Large intestine (tissue), 12 donors: ENCODE measurements around the gene LIPJ. TPM values are rescaled to one million over a fixed set of nuclear protein-coding genes. Genes with fewer than 3 reads are reported as not detected.

Experiments
- DNase-seq, 2 donors: peaks; one replicate each; pipeline versions ENCODE4 v3.0.0 to v3.0.0-alpha.2; 2013
- H3K27ac ChIP-seq: one replicate; pipeline ENCODE4 v1.5.1; 2013; ENCODE audit warnings: low read length
- H3K27me3 ChIP-seq: 2 replicates; pipeline ENCODE4 v1.6.1; 2013; ENCODE audit warnings: low read length; ENCODE audit not compliant: control insufficient read depth, insufficient read depth
- H3K36me3 ChIP-seq: 2 replicates; pipeline ENCODE4 v1.6.1; 2013; ENCODE audit warnings: low read length; ENCODE audit not compliant: control insufficient read depth, insufficient read depth
- H3K4me1 ChIP-seq: one replicate; pipeline ENCODE4 v1.6.1; 2013; ENCODE audit warnings: low read length; ENCODE audit not compliant: control insufficient read depth, insufficient read depth
- H3K4me3 ChIP-seq: one replicate; pipeline ENCODE4 v1.5.1; 2013; ENCODE audit warnings: low read length
- H3K9me3 ChIP-seq: one replicate; pipeline ENCODE4 v1.6.1; 2013; ENCODE audit warnings: mild to moderate bottlenecking, low read depth, low read length, moderate library complexity; ENCODE audit not compliant: control insufficient read depth
- WGBS: methylation state at CpG from one replicate; pipeline ENCODE4 v1.1.5; 2013; ENCODE audit warnings: low lambda C conversion rate; ENCODE audit not compliant: insufficient coverage; 5-methylcytosine and 5-hydroxymethylcytosine counted together
- long read RNA-seq, 11 donors: transcript quantifications; one replicate each; lab custom pipeline, GENCODE V29; 2026
- polyA plus RNA-seq: library from polyadenylated mRNA; unstranded; fragments of 120-200 nt; gene quantifications from one replicate; pipeline ENCODE4 v1.2.1, GENCODE V29; 2013

LIPJ gene
- polyA plus RNA-seq = 0.10 TPM
- long read RNA-seq, donor 1 = 0 reads
- long read RNA-seq, donor 2 = 0 reads
- long read RNA-seq, donor 3 = 0 reads
- long read RNA-seq, donor 4 = 0 reads
- long read RNA-seq, donor 5 = 0 reads
- long read RNA-seq, donor 6 = 0 reads
- long read RNA-seq, donor 7 = 0 reads
- long read RNA-seq, donor 8 = 0 reads
- long read RNA-seq, donor 9 = 0 reads
- long read RNA-seq, donor 10 = 0 reads
- long read RNA-seq, donor 11 = 0 reads

DNA sequence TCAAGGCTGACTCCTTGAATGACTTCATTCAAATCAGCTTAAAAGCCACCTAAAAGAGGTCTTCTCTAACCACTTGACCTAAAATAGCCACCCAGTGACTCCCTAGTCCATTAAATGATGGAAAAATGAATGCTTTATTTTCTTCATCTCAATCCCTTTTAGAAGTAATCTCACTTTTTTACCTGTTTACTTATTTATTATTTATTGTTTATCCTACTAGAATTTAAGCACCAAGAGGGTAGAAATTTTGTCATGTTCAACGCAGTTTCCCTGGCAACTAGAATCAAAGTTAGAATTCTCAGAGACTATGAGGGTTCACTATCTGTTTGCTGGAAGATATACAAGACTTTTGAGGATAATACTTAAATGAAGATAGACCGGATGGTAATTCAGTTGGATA is at the start of gene LIPJ:
LIPJ (plus strand) TSS at position 301 of the 400 bp plus-strand sequence. CDS start 3,926 bp downstream, outside the sequence.
- no peak within 1 kb of the TSS for H3K27ac ChIP-seq
- DNase-seq = no peak
- H3K27me3 ChIP-seq = no peaks in the 10 kb centered on the region
- 100% methylated on average over 1 of the region's 2 CpGs for WGBS
- H3K36me3 ChIP-seq = no peaks in the 10 kb centered on the region
- peaks cover 5% of the 10 kb centered on the region for H3K9me3 ChIP-seq
- no peak within 1 kb of the TSS for H3K4me3 ChIP-seq
- H3K4me1 ChIP-seq = no peaks in the 10 kb centered on the region

DNA sequence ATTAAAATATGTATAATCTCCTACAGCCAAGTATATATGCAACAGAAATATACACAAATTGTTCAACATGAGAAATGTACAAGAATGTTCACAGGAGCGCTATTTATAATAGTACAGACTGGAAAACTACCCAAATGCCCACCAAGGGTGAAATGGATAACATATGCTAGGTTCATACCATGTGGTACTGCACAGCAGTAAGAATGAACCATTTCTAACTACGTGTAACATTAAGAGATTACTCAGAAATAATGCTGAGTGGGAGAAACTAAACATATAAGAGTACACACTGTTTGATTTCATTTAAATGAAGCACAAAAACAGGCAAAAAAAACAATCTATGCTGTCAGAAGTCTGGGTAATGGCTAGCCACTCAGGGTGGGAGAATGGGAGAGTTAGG is 49.2 kb upstream of the LIPJ start:
- no peaks in the 10 kb centered on the region for H3K27me3 ChIP-seq
- no peak overlapping the region for H3K27ac ChIP-seq
- no peak for DNase-seq
- H3K4me1 ChIP-seq = no peaks in the 10 kb centered on the region
- H3K9me3 ChIP-seq = no peaks in the 10 kb centered on the region
- WGBS = 80% methylated on average over 2 of the region's 2 CpGs
- no peak overlapping the region for H3K4me3 ChIP-seq
- H3K36me3 ChIP-seq = no peaks in the 10 kb centered on the region

GRCh38 chr10:88538048-88538447 is 48.5 kb upstream of the LIPJ start:
- Histone ChIP-seq H3K9me3 (no peaks in the 10 kb centered on the region), H3K36me3 (no peaks in the 10 kb centered on the region), H3K27me3 (no peaks in the 10 kb centered on the region), H3K27ac (no peak overlapping the region), H3K4me3 (no peak overlapping the region), H3K4me1 (no peaks in the 10 kb centered on the region)
- no peak for DNase-seq
- 39% methylated on average over 2 of the region's 2 CpGs for WGBS

- H3K4me1 ChIP-seq = no peaks in the 10 kb centered on the region
- DNase-seq = no peak
Observed at GRCh38 chr10:88540351-88540750, 46.2 kb upstream of the LIPJ start.

GRCh38 chr10:88541116-88541626 is 45.4 kb upstream of the LIPJ start:
- no peaks in the 10 kb centered on the region for H3K36me3 ChIP-seq
- H3K27me3 ChIP-seq = no peaks in the 10 kb centered on the region
- no peaks in the 10 kb centered on the region for H3K4me1 ChIP-seq
- no peak for DNase-seq
- H3K9me3 ChIP-seq = no peaks in the 10 kb centered on the region
- no peak overlapping the region for H3K27ac ChIP-seq
- H3K4me3 ChIP-seq = no peak overlapping the region
- 65% methylated on average over 4 of the region's 5 CpGs for WGBS

More at GRCh38 chr10:88540351-88540750, 46.2 kb upstream of the LIPJ start:
- Histone ChIP-seq H3K27me3 (no peaks in the 10 kb centered on the region), H3K27ac (no peak overlapping the region), H3K9me3 (no peaks in the 10 kb centered on the region), H3K4me3 (no peak overlapping the region), H3K36me3 (no peaks in the 10 kb centered on the region)
- no CpG with 5 or more reads among the region's 1 CpG for WGBS

GRCh38 chr10:88542522-88542921 is 44.0 kb upstream of the LIPJ start:
- WGBS = 29% methylated on average over 1 of the region's 4 CpGs
- no peak overlapping the region for H3K27ac ChIP-seq
- DNase-seq = no peak

GRCh38 chr10:88544140-88544870 is 42.3 kb upstream of the LIPJ start:
- H3K27me3 ChIP-seq = no peaks in the 10 kb centered on the region
- DNase-seq = no peak
- no peaks in the 10 kb centered on the region for H3K9me3 ChIP-seq
- H3K36me3 ChIP-seq = no peaks in the 10 kb centered on the region
- H3K27ac ChIP-seq = no peak overlapping the region
- WGBS = 100% methylated on average over 1 of the region's 2 CpGs
- no peak overlapping the region for H3K4me3 ChIP-seq
- no peaks in the 10 kb centered on the region for H3K4me1 ChIP-seq

More at GRCh38 chr10:88542522-88542921, 44.0 kb upstream of the LIPJ start:
- H3K27me3 ChIP-seq = no peaks in the 10 kb centered on the region
- no peaks in the 10 kb centered on the region for H3K36me3 ChIP-seq
- H3K4me1 ChIP-seq = no peaks in the 10 kb centered on the region
- H3K9me3 ChIP-seq = no peaks in the 10 kb centered on the region
- no peak overlapping the region for H3K4me3 ChIP-seq

DNA sequence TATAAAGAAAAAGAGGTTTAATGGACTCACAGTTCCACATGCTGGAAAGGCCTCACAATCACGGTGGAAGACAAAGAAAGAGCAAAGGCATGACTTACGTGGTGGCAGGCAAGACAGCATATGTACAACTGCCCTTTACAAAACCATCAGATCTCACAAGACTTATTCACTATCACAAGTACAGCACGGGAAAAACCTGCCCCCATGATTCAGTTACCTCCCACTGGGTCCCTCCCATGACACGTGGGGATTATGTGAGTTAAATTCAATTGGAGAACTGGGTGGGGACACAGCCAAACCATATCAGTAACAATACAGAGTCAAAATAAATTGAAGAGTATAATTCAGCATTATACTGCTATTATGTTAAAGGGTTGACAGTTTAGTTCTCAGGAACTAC is 41.2 kb upstream of the LIPJ start:
- no CpG with 5 or more reads among the region's 4 CpGs for WGBS
- Histone ChIP-seq H3K4me1 (no peaks in the 10 kb centered on the region), H3K9me3 (no peaks in the 10 kb centered on the region), H3K27me3 (no peaks in the 10 kb centered on the region), H3K27ac (no peak overlapping the region), H3K4me3 (no peak overlapping the region), H3K36me3 (no peaks in the 10 kb centered on the region)
- DNase-seq = no peak

GRCh38 chr10:88546497-88546896 is 40.1 kb upstream of the LIPJ start:
- WGBS = 44% methylated on average over 2 of the region's 3 CpGs
- Histone ChIP-seq H3K9me3 (no peaks in the 10 kb centered on the region), H3K27ac (no peak overlapping the region), H3K4me1 (no peaks in the 10 kb centered on the region), H3K36me3 (no peaks in the 10 kb centered on the region), H3K27me3 (no peaks in the 10 kb centered on the region), H3K4me3 (no peak overlapping the region)
- DNase-seq = no peak

DNA sequence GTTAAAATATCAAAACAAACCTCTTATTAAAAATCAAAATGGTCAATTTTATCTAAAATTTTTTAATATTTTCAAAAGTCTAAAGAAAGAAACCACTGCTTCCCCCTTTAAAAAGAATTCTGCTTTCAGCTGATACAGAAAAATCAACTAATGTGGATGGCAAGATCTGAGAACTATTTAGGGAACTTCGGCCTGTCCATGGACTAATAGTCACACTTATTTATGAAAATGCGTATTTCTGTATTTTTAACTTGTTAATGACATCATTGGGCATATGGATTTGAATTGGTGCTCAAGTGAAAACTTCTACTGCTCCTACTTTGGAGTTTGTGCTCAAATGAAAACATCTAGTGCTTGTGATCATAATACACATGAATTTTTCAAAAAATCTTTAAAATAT is 35.3 kb upstream of the LIPJ start:
- no peaks in the 10 kb centered on the region for H3K27me3 ChIP-seq
- no peak for DNase-seq
- H3K27ac ChIP-seq = no peak overlapping the region
- no peaks in the 10 kb centered on the region for H3K36me3 ChIP-seq
- H3K9me3 ChIP-seq = no peaks in the 10 kb centered on the region
- no peak overlapping the region for H3K4me3 ChIP-seq
- WGBS = 100% methylated on average over 1 of the region's 2 CpGs
- no peaks in the 10 kb centered on the region for H3K4me1 ChIP-seq
